SU-DHL-6 (cell line): Measurements from ENCODE around the gene INPP4B.

ENCODE experiments used
- CTCF ChIP-seq: fragments of 200-600 bp; sonication (generic); IDR thresholded peaks from one replicate; pipeline ENCODE4 v1.5.1; 2017; ENCODE audit warnings: antibody characterized with exemption, mild to moderate bottlenecking, low read length, moderate library complexity; ENCODE audit not compliant: insufficient read depth, poor library complexity, severe bottlenecking
- EZH2phosphoT487 ChIP-seq: fragments of 200-600 bp; sonication (generic), shearing (Covaris generic); conservative IDR thresholded peaks from 2 replicates; pipeline ENCODE4 v1.6.1; 2018; ENCODE audit warnings: mild to moderate bottlenecking, antibody characterized with exemption, low read length, moderate library complexity, mixed read lengths

GRCh38 chr4:142762280-142762679 lies 83.8 kb downstream of the INPP4B start:
- no peak for TF ChIP-seq CTCF
- no peak for TF ChIP-seq EZH2phosphoT487
